SK-N-SH treated with all-trans-retinoic acid at 6 μM for 48 hours (cell line): Measurements from ENCODE around the gene OST4.

ENCODE experiments used
- ATAC-seq: fragments of 200-7000 bp; cut with Tn5 transposase; 3 replicates; pipeline ENCODE4 v1.9.1; 2020; ENCODE audit warnings: mild to moderate bottlenecking, moderate library complexity
- ARNTL ChIP-seq: fragments of 450-650 bp; formaldehyde crosslinking; IDR thresholded peaks from 2 replicates; pipeline ENCODE4 v1.5.0; 2020; ENCODE audit warnings: low read depth, mild to moderate bottlenecking, moderate library complexity, borderline replicate concordance
- CREB5 ChIP-seq: fragments of 250-450 bp; sonication (Bioruptor Pico); IDR thresholded peaks from 2 replicates; pipeline ENCODE4 v1.5.1; 2020; ENCODE audit warnings: low read depth, mild to moderate bottlenecking, moderate library complexity
- CSDC2 ChIP-seq: fragments of 250-450 bp; sonication (Bioruptor Pico); IDR thresholded peaks from 2 replicates; pipeline ENCODE4 v1.5.0; 2020; ENCODE audit warnings: mild to moderate bottlenecking, moderate library complexity
- ESRRG ChIP-seq: fragments of 250-450 bp; sonication (Bioruptor Pico); IDR thresholded peaks from 2 replicates; pipeline ENCODE4 v1.6.1; 2021; ENCODE audit warnings: mild to moderate bottlenecking
- GLIS3 ChIP-seq: fragments of 250-450 bp; sonication (Bioruptor Pico); IDR thresholded peaks from 2 replicates; pipeline ENCODE4 v1.5.0; 2020; ENCODE audit warnings: mild to moderate bottlenecking, moderate library complexity
- OSR1 ChIP-seq: fragments of 250-450 bp; sonication (Bioruptor Pico); IDR thresholded peaks from 2 replicates; pipeline ENCODE4 v1.8.0; 2022; ENCODE audit warnings: moderate library complexity, mild to moderate bottlenecking, inconsistent platforms
- PATZ1 ChIP-seq: fragments of 250-450 bp; sonication (Bioruptor Pico); IDR thresholded peaks from 2 replicates; pipeline ENCODE4 v1.8.0; 2020; ENCODE audit warnings: mild to moderate bottlenecking, moderate library complexity, borderline replicate concordance
- POU6F1 ChIP-seq: fragments of 250-450 bp; sonication (Bioruptor Pico); IDR thresholded peaks from 2 replicates; pipeline ENCODE4 v1.8.0; 2021; ENCODE audit warnings: low read depth, mild to moderate bottlenecking, moderate library complexity, borderline replicate concordance
- PPARA ChIP-seq: fragments of 250-450 bp; sonication (Bioruptor Pico); IDR thresholded peaks from 2 replicates; pipeline ENCODE4 v1.5.0; 2020; ENCODE audit warnings: mild to moderate bottlenecking, borderline replicate concordance
- SNAI2 ChIP-seq: fragments of 250-450 bp; sonication (Bioruptor Pico); IDR thresholded peaks from 2 replicates; pipeline ENCODE4 v1.5.0; 2020; ENCODE audit warnings: mild to moderate bottlenecking, moderate library complexity
- TOX ChIP-seq: fragments of 250-450 bp; sonication (Bioruptor Pico); IDR thresholded peaks from 2 replicates; pipeline ENCODE4 v1.8.0; 2021; ENCODE audit warnings: mild to moderate bottlenecking, moderate library complexity, borderline replicate concordance
- TSHZ2 ChIP-seq: fragments of 250-450 bp; sonication (Bioruptor Pico); IDR thresholded peaks from 2 replicates; pipeline ENCODE4 v1.5.0; 2020; ENCODE audit warnings: mild to moderate bottlenecking, moderate library complexity
- ZC3H10 ChIP-seq: fragments of 250-450 bp; sonication (Bioruptor Pico); IDR thresholded peaks from 2 replicates; pipeline ENCODE4 v1.5.1; 2021; ENCODE audit warnings: mild to moderate bottlenecking, moderate library complexity
- ZFP3 ChIP-seq: fragments of 250-450 bp; sonication (Bioruptor Pico); IDR thresholded peaks from 2 replicates; pipeline ENCODE4 v1.5.0; 2020; ENCODE audit warnings: mild to moderate bottlenecking, moderate library complexity
- ZFP30 ChIP-seq: fragments of 450-650 bp; formaldehyde crosslinking; IDR thresholded peaks from 2 replicates; pipeline ENCODE4 v1.5.0; 2022; ENCODE audit warnings: mild to moderate bottlenecking, moderate library complexity
- ZNF565 ChIP-seq: fragments of 450-650 bp; formaldehyde crosslinking; conservative IDR thresholded peaks from 2 replicates; pipeline ENCODE4 v1.5.0; 2020; ENCODE audit warnings: low read depth, mild to moderate bottlenecking, moderate library complexity
- ZNF8 ChIP-seq: fragments of 450-650 bp; formaldehyde crosslinking; IDR thresholded peaks from 2 replicates; pipeline ENCODE4 v1.5.0; 2020; ENCODE audit warnings: mild to moderate bottlenecking, moderate library complexity

Gene OST4

DNA sequence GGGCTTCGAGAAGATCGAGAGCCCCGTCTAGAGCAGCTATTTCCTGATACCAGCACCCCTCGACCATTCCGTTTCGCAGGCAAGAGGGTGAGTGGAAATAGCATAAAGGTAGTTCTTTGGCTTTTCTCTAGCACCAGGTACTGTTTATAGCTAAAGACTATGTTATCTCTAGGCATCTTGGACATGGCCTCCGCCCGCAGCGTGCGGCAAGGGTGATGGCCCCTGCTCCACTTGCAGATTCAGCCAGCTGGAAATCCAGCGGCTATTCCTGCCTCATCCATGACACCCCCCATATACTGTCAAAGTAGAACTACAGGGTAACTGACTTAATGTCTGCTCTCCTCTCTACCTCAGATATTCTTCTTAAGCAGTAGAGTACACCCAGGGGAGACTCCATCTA, 16.7 kb downstream of the OST4 start:
- TF ChIP-seq ARNTL (no peak), POU6F1 (CRISPR knock-in tag) (no peak), OSR1 (CRISPR knock-in tag) (no peak), SNAI2 (no peak), ZFP30 (no peak), ZNF8 (CRISPR knock-in tag) (no peak), CREB5 (CRISPR knock-in tag) (no peak), TOX (CRISPR knock-in tag) (no peak), PPARA (no peak)
- ATAC-seq = no peak

- TF ChIP-seq ZC3H10 (CRISPR knock-in tag) (no peak), ZNF565 (CRISPR knock-in tag) (no peak), CREB5 (CRISPR knock-in tag) (no peak), ESRRG (CRISPR knock-in tag) (no peak), POU6F1 (CRISPR knock-in tag) (no peak), ZNF8 (CRISPR knock-in tag) (no peak), TOX (CRISPR knock-in tag) (no peak), OSR1 (CRISPR knock-in tag) (no peak), TSHZ2 (CRISPR knock-in tag) (no peak), ZFP3 (CRISPR knock-in tag) (no peak), PPARA (no peak), ARNTL (no peak), CSDC2 (CRISPR knock-in tag) (no peak), GLIS3 (CRISPR knock-in tag) (no peak), PATZ1 (CRISPR knock-in tag) (no peak)
Observed at GRCh38 chr2:27053776-27054175, 17.7 kb downstream of the OST4 start.

DNA sequence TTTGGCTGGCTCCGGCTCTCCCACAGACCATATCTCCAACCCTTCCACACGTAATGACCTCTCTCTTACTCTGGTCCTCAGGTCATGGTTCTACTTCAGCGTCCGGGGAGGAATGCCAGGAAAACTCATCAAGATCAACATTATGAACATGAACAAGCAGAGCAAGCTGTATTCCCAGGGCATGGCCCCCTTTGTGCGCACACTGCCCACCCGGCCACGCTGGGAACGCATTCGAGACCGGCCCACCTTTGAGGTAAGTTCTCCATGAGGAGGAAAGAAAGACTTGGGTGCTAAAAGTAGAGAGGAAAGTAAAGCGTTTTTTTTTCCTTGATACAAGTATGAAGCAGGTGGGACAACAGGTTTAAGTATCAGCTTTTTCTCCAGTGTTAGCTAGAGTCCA, 18.1 kb downstream of the OST4 start:
- no peak for ATAC-seq
- TF ChIP-seq PPARA (no peak), GLIS3 (CRISPR knock-in tag) (no peak)

More at GRCh38 chr2:27053776-27054175, 17.7 kb downstream of the OST4 start:
- ATAC-seq = no peak
